NB4 (cell line): ENCODE results near the gene UBAP2.

Source experiments
- DNase-seq: peaks from one replicate; pipeline ENCODE4 v3.0.0; 2010; ENCODE audit warnings: low read depth
- H3K4me3 ChIP-seq: one replicate; pipeline ENCODE4 v1.5.1; 2011; ENCODE audit warnings: mild to moderate bottlenecking, low read depth, low read length, moderate library complexity
- CTCF ChIP-seq: IDR thresholded peaks from one replicate; pipeline ENCODE4 v1.5.1; 2012; ENCODE audit warnings: low read depth, low read length
- MAX ChIP-seq: IDR thresholded peaks from 2 replicates; pipeline ENCODE4 v1.6.1; 2011; ENCODE audit warnings: low read depth, low read length
- MYC ChIP-seq: IDR thresholded peaks from 2 replicates; pipeline ENCODE4 v1.6.1; 2011; ENCODE audit warnings: low read depth, low read length
- POLR2A ChIP-seq: IDR thresholded peaks from 2 replicates; pipeline ENCODE4 v1.6.1; 2011; ENCODE audit warnings: mild to moderate bottlenecking; ENCODE audit not compliant: insufficient read length; ENCODE audit errors: extremely low read depth

UBAP2 gene

DNA sequence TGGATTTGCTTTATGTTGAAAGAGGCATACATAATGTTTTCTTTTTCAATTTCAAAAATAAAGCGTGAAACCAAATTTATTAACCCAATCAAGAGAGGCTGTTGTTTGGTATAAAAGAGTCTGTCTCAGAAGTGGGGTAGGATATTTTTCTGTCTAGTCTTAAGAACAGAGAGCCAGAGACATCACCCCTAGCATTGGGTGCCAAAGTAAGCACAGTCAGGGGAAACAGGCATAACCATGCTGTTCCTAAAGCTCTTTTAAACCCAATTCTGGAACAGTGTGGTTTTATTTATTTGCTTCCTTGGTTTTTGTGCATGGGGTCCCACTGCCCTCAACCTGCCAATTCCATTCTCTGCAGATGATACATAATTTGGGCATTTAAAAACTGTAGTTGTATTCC is 143.6 kb downstream of the UBAP2 start:
- TF ChIP-seq CTCF, result no peak
- TF ChIP-seq MAX, result no peak
- TF ChIP-seq MYC, result no peak
- no peak for TF ChIP-seq POLR2A
- no peak overlapping the region for H3K4me3 ChIP-seq
- no peak for DNase-seq

DNA sequence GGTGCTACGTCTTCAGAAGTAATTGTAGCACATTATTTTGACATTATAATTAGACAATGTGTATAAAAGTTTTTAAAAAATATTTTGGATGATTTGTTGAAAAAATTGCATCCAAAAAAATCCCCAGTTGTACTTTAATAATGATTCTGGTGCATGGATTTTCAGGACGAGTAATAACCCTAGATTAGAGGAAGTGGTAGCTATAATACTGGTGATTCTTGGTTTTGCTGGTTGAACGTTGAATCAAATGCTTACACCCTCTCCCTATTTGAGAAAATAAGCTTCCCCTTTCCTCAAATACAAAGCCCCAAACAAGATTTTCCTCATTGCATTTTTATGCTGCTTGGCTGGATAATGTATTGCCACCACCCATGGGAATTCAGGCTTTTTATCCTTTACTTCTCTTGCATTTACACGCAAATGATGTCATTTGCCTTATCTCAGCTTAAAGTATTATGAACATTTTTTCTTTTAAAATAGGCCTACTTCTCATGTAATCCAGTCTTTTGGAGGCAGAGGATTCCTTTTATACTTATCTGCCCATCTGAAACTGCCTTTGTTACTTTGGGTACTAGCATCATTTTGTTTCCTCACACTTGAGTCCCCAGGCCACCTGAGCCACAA is 145.4 kb downstream of the UBAP2 start:
- no peak for DNase-seq
- TF ChIP-seq POLR2A, result no peak
- TF ChIP-seq MYC, result no peak
- TF ChIP-seq CTCF, result no peak
- no peak for TF ChIP-seq MAX
- no peak overlapping the region for H3K4me3 ChIP-seq

- no peak overlapping the region for H3K4me3 ChIP-seq
- DNase-seq, result no peak
- TF ChIP-seq MAX (no peak), CTCF (no peak), MYC (no peak), POLR2A (no peak)
These were observed 154.4 kb downstream of the UBAP2 start for GRCh38 chr9:33894316-33894715.

- no peak for DNase-seq
- TF ChIP-seq POLR2A (no peak), CTCF (no peak), MAX (no peak), MYC (no peak)
- no peak overlapping the region for H3K4me3 ChIP-seq
These were observed 154.8 kb downstream of the UBAP2 start for GRCh38 chr9:33893861-33894260.

- H3K4me3 ChIP-seq, result no peak overlapping the region
- DNase-seq, result no peak
- TF ChIP-seq POLR2A (no peak), MAX (no peak), CTCF (no peak), MYC (no peak)
These were observed 162.7 kb downstream of the UBAP2 start for GRCh38 chr9:33885948-33886347.
